LNCAP (cell line): ENCODE measurements around the gene POU6F2.

Experiments
- CTCF ChIP-seq: fragments of 450-650 bp; IDR thresholded peaks from 2 replicates; pipeline ENCODE4 v1.5.1; 2017; ENCODE audit warnings: mild to moderate bottlenecking

The POU6F2 gene

GRCh38 chr7:38955892-38956291 is 21.8 kb upstream of the POU6F2 start:
- no peak for TF ChIP-seq CTCF

- no peak for TF ChIP-seq CTCF
Observed at GRCh38 chr7:38962028-38962427, 15.7 kb upstream of the POU6F2 start.

- TF ChIP-seq CTCF = no peak
Observed at GRCh38 chr7:38964921-38965320, 12.8 kb upstream of the POU6F2 start.

GRCh38 chr7:38973760-38974159 is 3.9 kb upstream of the POU6F2 start:
- no peak for TF ChIP-seq CTCF

GRCh38 chr7:38975944-38976392 is 1.7 kb upstream of the POU6F2 start:
- no peak for TF ChIP-seq CTCF

GRCh38 chr7:38978491-38978890 is 782 bp downstream of the POU6F2 start:
- no peak for TF ChIP-seq CTCF

GRCh38 chr7:38992203-38992602 is 14.5 kb downstream of the POU6F2 start:
- TF ChIP-seq CTCF = no peak

GRCh38 chr7:39001595-39001994 is 23.9 kb downstream of the POU6F2 start:
- TF ChIP-seq CTCF = no peak
